PC-9 (cell line): ENCODE results near the gene SRGAP1. TPM values are rescaled to one million over a fixed set of nuclear protein-coding genes. Genes with fewer than 3 reads are reported as not detected.
"Not testable (repeated sequence)": the region's sequence is repeated elsewhere in the genome, so short reads cannot be mapped to it uniquely, and the experiment has no call there.

Experiments used
- BruUV-seq: library from RNA; stranded (reverse); fragments of 400-500 nt; replicated peaks from 2 replicates; lab custom pipeline; 2021; lab: Mats Ljungman, UMichigan
- CTCF ChIA-PET: fragments of 300-600 bp; sonication (Branson Sonifier 250); formaldehyde crosslinking; loops from one replicate; lab custom pipeline; 2022; ENCODE audit warnings: antibody characterized with exemption; lab: Charles Lee
- POLR2A ChIA-PET: fragments of 300-600 bp; sonication (Branson Sonifier 250); formaldehyde crosslinking; loops from one replicate; lab custom pipeline; 2022; ENCODE audit warnings: antibody characterized with exemption; ENCODE audit not compliant: unreplicated experiment; lab: Charles Lee
- DNase-seq, 2 experiments: peaks; one replicate each; pipeline versions ENCODE4 v3.0.0 to v3.0.0-alpha.2; 2015 to 2022; ENCODE audit warnings: mixed read lengths in 1 of 2
- H2AFZ ChIP-seq: fragments of 200-600 bp; sonication (generic); 2 replicates; pipeline ENCODE4 v1.8.1; 2017; ENCODE audit warnings: antibody characterized with exemption
- H3F3A ChIP-seq: fragments of 200-600 bp; sonication (generic); 2 replicates; pipeline ENCODE4 v1.8.1; 2017; ENCODE audit warnings: antibody characterized with exemption, mild to moderate bottlenecking, low read depth; ENCODE audit not compliant: insufficient read depth
- H3K27ac ChIP-seq: fragments of 200-600 bp; sonication (generic); 2 replicates; pipeline ENCODE4 v1.6.1; 2016; ENCODE audit warnings: mixed run types
- H3K27me3 ChIP-seq: fragments of 200-600 bp; sonication (generic); 2 replicates; pipeline ENCODE4 v1.6.1; 2016; ENCODE audit warnings: low read depth, mixed run types; ENCODE audit not compliant: insufficient read depth
- H3K36me3 ChIP-seq: fragments of 200-600 bp; sonication (generic); 2 replicates; pipeline ENCODE4 v1.6.1; 2016; ENCODE audit warnings: low read depth, mixed run types
- H3K4me1 ChIP-seq: fragments of 200-600 bp; sonication (generic); replicated peaks from 2 replicates; pipeline ENCODE4 v1.6.1; 2016; ENCODE audit warnings: mixed run types; ENCODE audit not compliant: insufficient read depth
- H3K4me2 ChIP-seq: fragments of 200-600 bp; sonication (generic); 2 replicates; pipeline ENCODE4 v1.6.1; 2017; ENCODE audit warnings: mixed run types
- H3K4me3 ChIP-seq: fragments of 200-600 bp; sonication (generic); 2 replicates; pipeline ENCODE4 v1.6.1; 2016; ENCODE audit warnings: mixed run types
- H3K79me2 ChIP-seq: fragments of 200-600 bp; sonication (generic); 2 replicates; pipeline ENCODE4 v1.6.1; 2017; ENCODE audit warnings: low read depth, mixed run types
- H3K9me2 ChIP-seq: fragments of 200-600 bp; sonication (generic); 2 replicates; pipeline ENCODE4 v1.8.1; 2017; ENCODE audit warnings: mild to moderate bottlenecking; ENCODE audit not compliant: insufficient read depth
- H3K9me3 ChIP-seq: fragments of 200-600 bp; sonication (generic); 2 replicates; pipeline ENCODE4 v1.8.1; 2016; ENCODE audit warnings: low read depth; ENCODE audit not compliant: insufficient read depth
- H4K20me1 ChIP-seq: fragments of 200-600 bp; sonication (generic); 2 replicates; pipeline ENCODE4 v1.8.1; 2017; ENCODE audit not compliant: insufficient read depth
- EZH2 ChIP-seq: fragments of 200-600 bp; sonication (generic); IDR thresholded peaks from 2 replicates; pipeline ENCODE4 v1.8.0; 2017; ENCODE audit warnings: antibody characterized with exemption, low read depth
- intact Hi-C: fragments of 100-400 bp; cut with micrococcal nuclease; formaldehyde crosslinking; loops from one replicate; pipeline ENCODE4 v1.10.0; 2022; ENCODE audit not compliant: unreplicated experiment
- total RNA-seq: library from RNA; stranded (reverse); gene quantifications from 2 replicates; pipeline ENCODE4 v1.2.3, GENCODE V29; 2021
- TF ChIP-seq, protein P1 (sequence below): fragments of 200-600 bp; sonication (generic); conservative IDR thresholded peaks from 2 replicates; pipeline ENCODE4 v1.6.1; 2017; ENCODE audit warnings: mixed run types, antibody characterized with exemption, mild to moderate bottlenecking, moderate library complexity

The SRGAP1 gene
- total RNA-seq, 1 experiment from 2014 or later = 24.5 TPM

DNA sequence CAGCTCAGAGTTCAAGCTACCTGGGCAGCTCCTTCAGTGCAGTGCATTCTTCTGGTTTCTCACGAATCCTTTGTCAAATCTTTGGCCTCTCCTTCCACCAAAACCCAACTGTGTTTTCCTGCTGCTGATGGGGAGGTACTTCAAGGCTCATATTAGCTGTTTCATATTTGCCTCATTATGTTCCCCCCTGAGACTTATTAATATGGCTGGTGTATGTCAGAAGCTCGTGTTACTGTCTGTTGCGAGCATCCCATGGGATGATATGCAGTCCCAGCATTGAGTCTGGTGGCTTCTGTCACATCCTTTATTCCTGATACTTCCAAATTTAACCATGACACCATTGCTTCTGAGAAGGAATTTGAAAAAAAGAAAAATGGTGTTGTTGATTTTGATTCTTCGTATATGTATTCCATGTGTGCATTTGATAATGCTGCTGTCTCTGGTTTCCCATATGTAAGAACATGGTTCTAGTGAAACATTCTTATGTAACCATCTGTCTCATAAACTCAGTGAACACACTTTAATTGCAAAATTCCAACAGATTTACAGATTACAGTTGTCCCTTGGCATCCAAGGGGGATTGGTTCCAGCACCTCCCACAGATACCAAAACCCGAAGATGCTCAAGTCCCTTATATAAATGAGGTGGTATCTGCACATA lies 228.5 kb downstream of the SRGAP1 start:
- Histone ChIP-seq H3K79me2 (no peaks in the 10 kb centered on the region), H3K4me1 (peaks cover 14% of the 10 kb centered on the region; the same call in 1 of the 2 replicates), H3K4me2 (no peak overlapping the region), H4K20me1 (no peaks in the 10 kb centered on the region), H3K27me3 (no peaks in the 10 kb centered on the region), H3F3A (peaks cover 10% of the 10 kb centered on the region), H3K36me3 (peaks cover 32% of the 10 kb centered on the region), H2AFZ (no peak overlapping the region), H3K4me3 (no peak overlapping the region), H3K9me3 (no peaks in the 10 kb centered on the region), H3K27ac (no peak overlapping the region), H3K9me2 (no peaks in the 10 kb centered on the region)
- POLR2A ChIA-PET = no interaction called here
- intact Hi-C loops = no loop called here
- DNase-seq = no peak
- TF ChIP-seq EZH2 = no peak
- TF ChIP-seq, protein P1, sequence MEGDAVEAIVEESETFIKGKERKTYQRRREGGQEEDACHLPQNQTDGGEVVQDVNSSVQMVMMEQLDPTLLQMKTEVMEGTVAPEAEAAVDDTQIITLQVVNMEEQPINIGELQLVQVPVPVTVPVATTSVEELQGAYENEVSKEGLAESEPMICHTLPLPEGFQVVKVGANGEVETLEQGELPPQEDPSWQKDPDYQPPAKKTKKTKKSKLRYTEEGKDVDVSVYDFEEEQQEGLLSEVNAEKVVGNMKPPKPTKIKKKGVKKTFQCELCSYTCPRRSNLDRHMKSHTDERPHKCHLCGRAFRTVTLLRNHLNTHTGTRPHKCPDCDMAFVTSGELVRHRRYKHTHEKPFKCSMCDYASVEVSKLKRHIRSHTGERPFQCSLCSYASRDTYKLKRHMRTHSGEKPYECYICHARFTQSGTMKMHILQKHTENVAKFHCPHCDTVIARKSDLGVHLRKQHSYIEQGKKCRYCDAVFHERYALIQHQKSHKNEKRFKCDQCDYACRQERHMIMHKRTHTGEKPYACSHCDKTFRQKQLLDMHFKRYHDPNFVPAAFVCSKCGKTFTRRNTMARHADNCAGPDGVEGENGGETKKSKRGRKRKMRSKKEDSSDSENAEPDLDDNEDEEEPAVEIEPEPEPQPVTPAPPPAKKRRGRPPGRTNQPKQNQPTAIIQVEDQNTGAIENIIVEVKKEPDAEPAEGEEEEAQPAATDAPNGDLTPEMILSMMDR = no peak
- BruUV-seq = no TSS peak
- CTCF ChIA-PET = no interaction called here

DNA sequence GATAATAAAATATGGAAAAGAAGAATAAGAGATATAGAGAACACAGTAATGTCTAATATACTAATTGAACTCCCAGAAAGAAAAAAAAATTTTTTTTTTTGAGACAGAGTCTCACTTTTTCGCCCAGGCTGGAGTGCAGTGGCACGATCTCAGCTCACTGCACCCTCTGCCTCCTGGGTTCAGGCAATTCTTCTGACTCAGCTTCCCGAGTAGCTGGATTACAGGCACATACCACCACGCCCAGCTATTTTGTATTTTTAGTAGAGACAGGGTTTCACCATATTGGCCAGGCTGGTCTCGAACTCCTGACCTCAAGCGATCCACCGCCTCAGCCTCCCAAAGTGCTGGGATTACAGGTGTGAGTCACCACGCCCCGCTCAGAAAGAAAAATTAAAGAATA lies 232.1 kb downstream of the SRGAP1 start:
- intact Hi-C loops, H4K20me1 ChIP-seq, H3K79me2 ChIP-seq, POLR2A ChIA-PET, H3K27me3 ChIP-seq, H3K4me3 ChIP-seq, DNase-seq, CTCF ChIA-PET, H3K9me2 ChIP-seq, H2AFZ ChIP-seq, H3K4me2 ChIP-seq, H3K9me3 ChIP-seq, BruUV-seq: not testable (repeated sequence)
- Histone ChIP-seq H3K4me1 (peaks cover 36% of the 10 kb centered on the region), H3K36me3 (peaks cover 29% of the 10 kb centered on the region), H3F3A (peaks cover 26% of the 10 kb centered on the region), H3K27ac (0 out of 2 replicates have a peak overlapping the region, but pooled peaks have one; percentile 9)

DNA sequence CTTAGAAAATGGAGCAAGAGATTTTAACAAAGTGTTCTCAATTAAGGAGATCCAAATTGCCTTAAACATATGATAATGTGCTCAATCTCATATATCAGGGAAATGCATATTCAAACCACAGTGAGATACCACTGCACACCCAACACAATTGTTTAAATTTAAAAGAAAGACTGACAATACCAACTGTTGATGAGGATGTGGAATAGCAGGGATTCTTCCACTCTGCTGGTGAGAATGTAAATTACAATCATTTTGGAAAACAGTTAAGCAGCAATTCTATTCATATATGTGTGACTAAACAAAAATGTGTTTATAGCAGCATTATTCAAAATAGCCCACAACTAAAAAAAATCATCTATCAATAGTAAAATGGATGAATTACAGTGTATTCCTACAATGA lies 233.4 kb downstream of the SRGAP1 start:
- Histone ChIP-seq H3K79me2 (no peaks in the 10 kb centered on the region), H3K27me3 (no peaks in the 10 kb centered on the region), H3K27ac (no peak overlapping the region), H4K20me1 (no peaks in the 10 kb centered on the region), H3K9me3 (no peaks in the 10 kb centered on the region), H3K9me2 (no peaks in the 10 kb centered on the region), H3K4me3 (no peak overlapping the region), H3K36me3 (peaks cover 35% of the 10 kb centered on the region), H3K4me2 (no peak overlapping the region), H3K4me1 (peaks cover 43% of the 10 kb centered on the region), H3F3A (peaks cover 26% of the 10 kb centered on the region), H2AFZ (no peak overlapping the region)
- ChIA-PET CTCF (no interaction called here), POLR2A (interaction anchor here (0.6 kb wide), 1 partner anchor 161 kb away, joined by 5 read pairs; no protein-coding TSS in a partner anchor)
- no peak for TF ChIP-seq EZH2
- TF ChIP-seq, protein P1 = peak; percentile 47
- BruUV-seq = no TSS peak
- intact Hi-C loops = no loop called here
- no peak for DNase-seq
